HG03025 (cell line): ENCODE measurements around the gene CCDC85C.

ENCODE experiments used
- ATAC-seq: cut with Tn5 transposase; IDR thresholded peaks from one replicate; pipeline ENCODE4 v1.9.1; 2021; ENCODE audit warnings: mild to moderate bottlenecking, moderate library complexity; ENCODE audit not compliant: unreplicated experiment, low FRiP score

Gene CCDC85C

GRCh38 chr14:99632410-99633035, 28.5 kb upstream of the CCDC85C start:
- no peak for ATAC-seq

DNA sequence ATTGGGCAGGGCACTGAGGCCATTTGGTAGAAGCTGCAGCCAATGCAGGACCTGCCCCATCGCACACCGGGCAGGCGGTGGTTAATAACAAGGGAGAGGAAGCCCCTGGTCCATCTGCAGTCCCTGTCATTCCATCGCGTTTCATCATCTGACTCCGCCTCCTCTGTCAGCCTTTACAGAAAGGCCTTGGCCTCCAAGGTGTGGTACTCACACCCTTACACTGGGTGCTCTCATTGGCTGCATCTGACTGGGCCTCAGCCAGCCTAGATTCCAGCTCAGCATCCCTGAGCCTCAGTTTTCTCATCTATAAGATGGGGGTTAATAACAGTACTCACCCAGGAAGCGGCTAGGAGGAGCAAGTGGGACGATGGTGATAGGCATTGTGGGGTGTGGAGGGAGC, 26.2 kb upstream of the CCDC85C start:
- no peak for ATAC-seq

DNA sequence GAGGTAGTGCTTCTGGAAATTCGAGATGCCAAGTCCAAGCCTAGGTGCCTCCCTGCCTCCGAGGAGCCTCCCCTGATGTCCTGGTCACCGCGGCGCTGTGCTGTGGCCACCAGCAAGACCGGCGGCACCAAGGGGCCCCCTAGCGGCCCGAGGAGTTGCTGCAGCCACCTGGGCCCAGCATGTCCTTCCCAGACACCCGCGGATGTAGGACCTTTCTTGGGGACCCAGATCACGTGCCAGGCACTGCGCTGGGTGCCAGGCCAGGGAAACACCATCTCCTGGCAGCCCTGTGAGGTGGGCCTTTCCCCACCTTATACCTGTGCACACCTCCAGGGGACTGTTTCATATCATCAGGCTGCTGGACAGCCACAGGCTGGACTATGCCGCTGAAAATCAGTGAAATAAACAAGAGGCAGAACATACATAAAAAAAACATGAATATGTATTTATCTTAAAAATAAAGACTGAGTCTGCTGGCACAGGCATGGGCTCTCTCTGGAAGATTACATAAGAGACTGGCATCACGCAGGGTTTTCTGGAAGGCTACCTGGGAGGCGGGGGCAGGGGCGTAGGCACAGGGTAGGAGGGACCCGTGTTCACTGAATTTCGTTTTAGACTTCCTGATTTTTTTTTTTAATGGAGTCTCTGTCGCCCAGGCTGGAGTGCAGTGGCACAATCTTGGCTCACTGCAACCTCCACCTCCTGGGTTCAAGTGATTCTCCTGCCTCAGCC, 25.0 kb upstream of the CCDC85C start:
- no peak for ATAC-seq

- ATAC-seq, result no peak
These were observed 23.7 kb upstream of the CCDC85C start for GRCh38 chr14:99627510-99628381.

GRCh38 chr14:99627100-99627499, 23.1 kb upstream of the CCDC85C start:
- ATAC-seq, result no peak

DNA sequence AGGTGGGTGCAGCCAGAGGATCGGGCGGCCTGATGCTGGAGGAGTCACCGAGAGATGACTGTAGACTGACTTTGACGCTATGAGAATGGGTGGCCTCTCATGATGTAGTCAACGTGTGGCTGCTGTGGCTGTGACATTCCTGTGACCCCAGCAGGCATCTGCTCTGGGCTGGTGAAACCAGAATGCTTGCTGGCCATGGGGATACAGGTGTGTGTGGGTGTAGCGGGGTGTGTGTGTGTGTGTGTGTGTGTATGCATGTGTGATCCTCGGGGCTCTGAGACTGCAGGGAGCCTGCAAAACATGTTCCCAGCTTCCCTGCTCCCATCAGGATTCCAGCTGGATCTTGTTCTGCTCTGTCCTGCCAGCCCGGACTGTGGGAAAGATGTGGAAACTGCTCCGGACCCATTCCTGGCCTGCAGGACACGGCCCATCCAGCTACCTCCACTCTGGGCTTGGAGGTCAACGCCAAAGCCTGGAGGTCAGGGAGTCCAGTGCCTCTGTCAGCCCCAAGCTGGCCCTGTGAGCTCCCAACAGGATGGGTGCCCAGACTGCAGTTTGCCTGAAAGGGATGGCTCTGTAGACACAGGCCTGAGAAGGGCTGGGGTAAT, 22.1 kb upstream of the CCDC85C start:
- ATAC-seq, result no peak

- no peak for ATAC-seq
These were observed 21.5 kb upstream of the CCDC85C start for GRCh38 chr14:99625476-99625875.

DNA sequence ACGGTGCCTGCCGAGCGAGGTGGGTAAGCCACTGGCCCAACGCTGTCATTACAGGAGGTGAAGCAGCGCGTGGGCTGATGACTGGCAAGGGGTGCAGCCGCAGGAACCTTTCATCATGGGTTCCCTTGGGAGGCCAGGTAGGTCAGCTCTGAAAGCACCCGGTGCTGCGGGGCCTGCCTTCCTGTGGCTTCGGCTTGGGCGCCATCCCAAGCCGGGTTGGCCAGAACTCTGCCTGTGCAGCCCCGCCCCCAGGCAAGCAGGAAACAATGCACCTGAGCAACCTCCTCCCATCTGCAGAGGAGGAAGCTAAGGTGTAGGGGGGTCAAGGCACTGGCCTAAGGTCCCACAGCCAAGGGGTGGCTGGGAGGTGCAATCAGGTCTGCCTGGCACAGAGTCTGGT, 21.0 kb upstream of the CCDC85C start:
- no peak for ATAC-seq

GRCh38 chr14:99624024-99624423, 20.0 kb upstream of the CCDC85C start:
- no peak for ATAC-seq

- no peak for ATAC-seq
These were observed 17.9 kb upstream of the CCDC85C start for GRCh38 chr14:99621948-99622347.

DNA sequence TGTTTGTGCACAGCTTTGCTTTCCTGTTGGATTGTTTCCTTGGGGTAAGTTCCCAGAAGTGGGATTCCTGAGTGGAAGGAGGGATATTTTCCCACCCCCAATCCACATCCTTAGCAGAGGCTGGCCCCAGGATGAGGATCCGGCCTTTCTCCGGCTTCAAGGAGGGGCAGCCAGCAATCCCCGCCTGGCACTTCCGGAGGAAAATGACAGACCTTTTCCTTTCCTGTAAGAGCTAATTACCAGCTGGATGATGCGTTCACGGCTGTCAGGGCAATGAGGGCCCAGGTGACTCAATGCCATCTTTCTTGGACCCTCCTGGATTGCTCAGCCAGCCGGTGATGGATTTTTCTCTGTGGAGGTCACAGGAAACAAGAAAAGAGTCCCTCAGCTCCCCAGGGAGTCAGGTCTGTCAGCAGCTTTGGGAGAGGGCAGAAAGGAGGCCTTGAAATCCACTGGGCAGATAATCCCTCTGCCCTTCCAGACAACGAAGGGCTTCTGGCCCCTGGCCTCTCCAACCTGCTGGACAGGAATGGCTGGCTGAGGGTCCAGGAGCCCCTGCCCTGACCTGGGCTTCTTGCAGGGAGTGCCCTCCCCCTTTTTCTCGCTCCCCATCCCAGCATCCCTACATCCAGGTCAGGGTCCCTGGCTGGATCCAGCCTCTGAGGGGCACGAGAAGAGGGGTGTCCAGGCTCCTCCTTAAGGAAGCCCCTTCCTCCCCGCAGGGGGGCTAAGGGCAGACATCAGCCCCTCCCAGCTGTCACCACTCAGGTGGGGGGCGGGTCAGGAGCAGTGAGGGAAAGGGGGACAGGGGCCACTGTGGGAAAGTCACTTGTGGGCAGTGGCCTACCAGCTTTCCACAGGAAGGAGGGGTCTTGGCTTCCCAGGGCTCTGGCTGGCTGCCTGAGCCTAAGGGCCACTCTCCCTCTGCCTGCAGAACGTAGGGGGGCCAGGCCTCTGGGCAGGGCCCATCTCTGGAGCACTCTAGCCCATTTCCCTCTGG, 16.1 kb upstream of the CCDC85C start:
- ATAC-seq, result no peak

GRCh38 chr14:99616832-99617800, 13.1 kb upstream of the CCDC85C start:
- ATAC-seq, result no peak

DNA sequence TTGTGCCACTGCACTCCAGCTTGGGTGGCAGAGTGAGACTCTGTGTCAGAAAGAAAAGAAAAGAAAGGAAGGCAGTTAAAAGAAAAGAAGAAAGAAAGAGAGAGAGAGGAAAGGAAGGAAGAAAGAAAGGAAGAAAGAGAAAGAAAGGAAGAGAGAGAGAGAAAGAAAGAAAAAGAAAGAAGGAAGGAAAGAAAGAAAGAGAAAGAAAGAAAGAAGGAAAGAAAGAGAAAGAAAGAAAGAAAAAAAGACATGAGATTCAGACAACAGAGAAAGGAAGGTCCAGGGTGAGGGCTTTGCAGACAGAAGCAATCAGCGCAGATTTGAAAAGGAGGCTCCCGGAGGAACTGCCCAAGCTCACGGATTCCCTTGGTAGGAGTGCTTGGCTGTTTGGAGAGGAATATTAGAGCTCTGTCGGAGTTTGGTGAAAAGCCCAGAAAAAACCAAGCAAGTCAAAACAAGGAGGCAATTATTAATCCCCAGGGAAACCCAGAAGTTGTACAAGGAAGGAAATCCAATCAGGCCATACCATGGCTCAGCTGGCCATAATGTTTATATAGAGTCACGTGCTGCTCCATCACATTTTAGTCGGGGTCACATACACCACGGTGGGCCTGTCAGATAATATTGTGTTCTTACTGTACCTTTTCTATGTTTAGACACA, 11.6 kb upstream of the CCDC85C start:
- ATAC-seq, result no peak

GRCh38 chr14:99612738-99613330, 8.8 kb upstream of the CCDC85C start:
- ATAC-seq, result no peak

DNA sequence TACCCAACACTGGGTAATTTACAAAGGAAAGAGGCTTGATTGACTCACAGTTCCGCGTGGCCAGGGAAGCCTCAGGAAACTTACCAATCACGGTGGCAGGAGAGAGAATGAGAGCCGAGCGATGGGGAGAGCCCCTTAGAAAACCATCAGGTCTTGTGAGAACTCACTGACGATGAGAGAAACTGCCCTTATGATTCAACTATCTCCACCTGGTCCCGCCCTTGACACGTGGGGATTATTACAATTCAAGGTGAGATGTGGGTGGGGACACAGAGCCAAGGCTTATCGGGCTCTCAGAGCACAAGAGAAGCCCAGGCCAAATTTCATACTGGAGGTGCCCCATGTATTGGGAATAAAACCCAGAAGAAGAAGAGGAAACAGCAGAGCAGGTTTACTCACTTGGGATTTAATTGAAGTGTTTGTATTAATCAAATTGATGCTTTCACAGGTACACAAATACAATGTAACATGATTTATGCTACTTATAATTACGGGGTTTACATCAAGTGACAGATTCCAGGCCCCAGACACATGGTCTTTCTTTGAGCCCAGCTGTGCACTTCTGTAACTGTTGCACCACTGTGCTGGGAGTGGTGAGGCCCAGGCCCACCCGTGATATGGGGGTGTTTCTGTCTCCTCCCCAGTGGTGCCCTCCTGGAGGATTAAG, 8.2 kb upstream of the CCDC85C start:
- ATAC-seq, result no peak

DNA sequence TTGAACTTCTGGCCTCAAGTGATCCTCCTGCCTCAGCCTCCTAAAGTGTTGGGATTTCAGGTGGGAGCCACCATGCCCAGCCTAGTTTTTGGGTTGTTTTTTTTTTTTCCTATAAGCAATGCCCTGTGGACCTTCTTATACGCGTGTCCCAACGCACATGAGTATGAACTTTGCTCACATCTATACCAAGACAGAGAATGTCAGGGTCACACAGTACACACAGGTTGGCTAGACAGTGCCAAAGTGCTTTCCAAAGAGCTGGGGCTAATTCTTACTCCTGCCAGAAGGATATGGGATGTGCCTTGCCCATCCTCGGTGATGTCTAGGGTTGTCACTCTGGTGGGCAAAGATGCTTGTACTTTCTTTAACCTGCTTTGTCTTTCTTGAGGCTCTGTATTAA, 7.6 kb upstream of the CCDC85C start:
- ATAC-seq, result no peak
